Right hindlimb (tissue), 1 donor: ENCODE results near the gene KRT2.

Source experiments
- DNase-seq: peaks from one replicate; pipeline ENCODE4 v3.0.0-alpha.2; 2018

The KRT2 gene

DNA sequence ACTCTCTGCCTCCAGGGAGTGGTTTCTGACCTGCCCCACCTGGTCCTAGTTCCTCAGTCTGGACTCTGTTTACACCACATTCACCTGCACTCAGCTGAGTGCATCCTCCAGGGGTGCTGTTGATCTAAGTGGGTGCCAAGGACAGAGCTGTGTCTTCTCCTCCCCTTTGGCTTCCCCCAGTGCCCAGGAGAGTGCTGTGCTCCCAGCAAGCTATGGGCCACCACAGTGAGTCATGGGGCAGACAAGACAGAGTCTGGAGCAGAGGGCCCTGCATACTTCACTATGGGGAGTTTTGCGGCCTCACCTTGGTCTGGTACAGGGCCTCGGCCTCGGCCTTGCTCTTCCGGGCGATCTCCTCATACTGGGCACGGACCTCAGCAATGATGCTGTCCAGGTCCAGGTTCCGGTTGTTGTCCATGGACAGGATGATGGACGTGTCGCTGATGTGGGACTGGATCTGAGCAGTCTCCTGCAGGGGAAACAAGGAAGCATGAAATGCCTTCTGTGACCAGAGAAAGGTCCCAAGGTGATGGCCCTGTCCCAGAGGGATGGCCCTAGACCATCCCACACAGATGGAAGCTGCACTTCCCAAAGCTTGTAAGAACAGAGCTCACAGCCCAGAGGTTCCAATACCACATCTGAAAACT is 38.5 kb downstream of the KRT2 start:
- no peak for DNase-seq

DNA sequence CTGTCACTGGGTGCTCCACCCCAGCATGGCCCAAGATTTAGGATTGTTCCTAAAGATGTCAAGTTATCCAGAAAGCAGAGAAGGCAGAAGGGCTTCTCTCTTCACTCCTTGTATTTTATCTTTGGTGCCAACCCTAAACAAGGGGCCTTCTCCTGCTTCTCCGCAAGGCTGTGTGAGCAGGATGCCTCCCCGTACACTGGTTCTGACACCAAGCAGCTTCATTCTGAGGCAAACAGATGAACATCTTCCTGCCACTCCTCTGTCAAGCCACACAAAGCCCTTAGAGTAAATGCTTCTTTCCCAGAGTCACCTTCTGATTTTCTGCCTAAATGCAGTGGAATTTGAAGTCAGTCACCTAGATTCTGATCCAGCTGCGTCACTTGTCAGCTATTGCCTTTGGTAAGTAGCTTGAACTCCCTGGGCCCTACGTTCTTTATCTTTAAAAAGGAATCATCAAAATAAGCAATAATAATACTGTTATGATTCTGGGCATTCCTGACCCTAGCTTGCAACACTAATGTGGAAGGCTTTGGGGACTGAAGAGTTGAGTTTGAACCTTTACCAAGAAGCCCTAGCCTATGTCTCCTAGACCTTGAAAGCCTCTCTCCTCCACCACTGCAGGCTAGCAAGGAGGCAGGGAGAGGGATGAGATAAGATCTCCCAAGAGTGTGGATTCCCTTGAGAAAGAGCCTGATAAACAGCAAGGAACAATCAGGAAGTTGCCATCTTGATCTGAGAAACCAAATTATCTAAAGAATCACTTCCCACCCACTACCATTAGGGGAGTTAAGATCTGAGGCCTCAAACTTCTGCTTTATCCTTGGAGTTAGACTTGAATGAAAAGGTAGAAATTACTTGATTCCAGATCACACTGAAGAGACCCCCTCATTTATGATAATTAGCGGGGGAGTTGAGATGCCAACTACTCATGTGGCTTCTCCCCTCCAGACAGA is 39.3 kb downstream of the KRT2 start:
- no peak for DNase-seq

DNA sequence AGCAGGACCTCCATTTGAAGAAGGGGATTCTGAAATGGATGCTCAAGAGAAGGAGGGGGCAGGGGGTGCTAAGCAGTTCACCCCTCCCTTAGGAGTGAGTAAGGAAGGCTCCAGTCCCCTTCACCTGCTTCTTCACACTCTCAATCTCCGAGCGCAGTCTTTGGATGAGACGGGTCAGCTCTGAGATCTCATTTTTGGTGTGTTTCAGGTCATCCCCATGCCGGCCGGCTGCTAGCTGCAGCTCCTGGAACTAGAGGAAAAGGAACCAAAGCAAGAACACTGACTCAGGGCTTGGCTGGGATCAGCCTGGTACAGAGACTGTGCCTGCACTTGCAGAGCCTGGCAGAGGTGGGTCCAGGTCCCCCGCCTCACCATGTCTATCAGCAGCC is 40.9 kb downstream of the KRT2 start:
- no peak for DNase-seq

DNA sequence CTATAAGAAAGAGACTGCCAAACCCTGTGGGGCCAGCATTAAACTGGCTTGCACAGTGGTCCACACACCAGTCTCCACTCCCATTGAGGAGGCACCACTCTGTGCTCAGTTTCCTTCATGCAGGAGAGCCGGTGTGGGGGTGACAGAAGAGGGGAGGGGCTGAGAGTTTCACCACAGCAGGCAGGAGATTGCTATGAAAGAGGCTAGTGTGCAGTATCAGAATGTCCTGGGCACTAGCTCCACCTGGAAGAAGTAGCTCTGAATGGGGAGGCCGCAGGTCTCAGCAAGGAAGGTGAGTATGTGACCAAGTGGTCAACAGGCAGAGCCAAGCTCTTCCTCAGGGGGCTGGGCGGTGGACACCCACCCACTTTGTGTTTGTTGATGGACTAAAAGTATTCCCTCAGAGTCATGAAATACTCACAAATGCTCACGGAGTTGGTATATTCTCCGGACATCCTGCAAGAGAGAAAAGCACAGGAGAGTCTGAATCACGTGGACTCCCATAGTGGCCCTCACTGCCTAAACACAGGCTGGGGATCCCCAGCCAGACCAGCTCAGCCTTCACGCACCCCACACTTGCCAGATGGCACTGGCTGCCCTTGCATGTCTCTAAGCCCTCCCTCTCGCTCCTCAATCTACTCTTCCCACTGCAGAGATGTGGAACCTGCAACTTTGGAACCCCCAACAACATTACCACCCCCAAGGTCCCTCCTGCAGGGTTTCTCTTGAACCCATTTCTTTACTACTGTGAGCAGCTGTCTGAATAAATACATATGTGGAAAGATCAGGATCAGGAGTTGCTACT is 43.0 kb downstream of the KRT2 start:
- no peak for DNase-seq

DNA sequence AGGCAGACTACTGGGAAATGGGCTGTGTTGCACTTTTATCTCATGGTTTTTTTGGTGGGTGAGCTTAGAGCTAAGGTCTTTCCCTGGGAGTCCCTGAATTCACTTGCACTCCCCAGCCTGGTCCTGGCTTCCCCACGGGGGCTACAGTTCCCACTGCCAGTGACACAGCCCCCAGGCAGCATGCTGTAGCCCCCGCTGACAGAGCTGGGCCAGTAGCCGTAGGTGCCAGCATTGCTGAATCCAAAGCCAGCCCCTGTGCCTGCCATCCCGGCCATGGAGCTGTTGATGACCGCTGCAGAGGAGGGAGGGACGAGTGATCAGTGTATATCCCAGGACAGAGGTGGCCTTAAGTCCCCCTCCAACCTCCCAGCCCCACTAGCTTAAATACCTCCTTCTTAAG is 43.9 kb downstream of the KRT2 start:
- DNase-seq: no peak

DNA sequence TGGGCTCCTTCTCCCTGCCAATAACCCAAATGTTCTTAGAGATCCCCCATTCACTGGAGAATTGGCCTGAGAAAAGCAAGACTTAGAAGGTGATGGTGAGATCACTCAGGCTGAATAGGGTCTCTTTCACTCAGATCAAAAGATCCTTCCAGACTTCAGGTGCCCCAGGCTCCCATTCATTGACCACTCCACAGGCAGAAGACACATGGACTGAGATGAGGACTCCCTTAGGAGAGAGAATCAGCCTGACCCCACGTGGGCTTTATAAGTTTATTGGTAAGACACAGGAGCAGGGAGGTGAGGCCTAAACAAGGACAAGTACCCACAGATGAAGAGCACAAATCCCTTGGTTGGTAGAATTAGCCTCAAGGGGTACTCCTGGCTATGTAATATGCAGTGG is 44.7 kb downstream of the KRT2 start:
- no peak for DNase-seq

DNA sequence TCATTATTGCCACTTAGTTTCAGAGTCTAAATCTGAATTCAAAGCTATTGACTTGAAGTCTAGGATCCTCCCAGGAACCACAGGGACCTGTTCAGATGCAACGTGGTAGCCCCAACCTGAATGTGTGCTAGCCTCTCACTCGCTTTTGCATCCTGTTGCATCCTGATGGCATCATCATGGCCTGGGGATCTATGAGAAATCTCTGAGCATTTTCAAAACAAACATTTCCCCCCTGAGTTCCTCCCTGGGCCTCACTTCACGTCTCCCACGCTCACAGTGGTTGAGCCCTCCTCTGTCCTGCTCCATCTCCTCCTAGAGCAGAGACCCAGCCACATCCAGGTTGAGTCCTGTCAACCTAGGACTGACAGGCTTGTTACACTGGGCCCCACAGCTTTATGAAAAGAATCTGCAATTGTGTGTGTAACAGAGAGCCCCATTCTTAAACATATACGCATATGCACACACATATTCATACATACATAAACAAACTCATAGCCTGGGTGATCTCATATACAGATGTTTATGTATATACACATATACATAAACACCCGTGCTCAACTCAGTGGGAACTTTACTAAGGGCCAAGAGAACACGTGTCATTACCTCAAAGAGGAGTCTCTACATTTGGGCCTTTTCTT is 45.3 kb downstream of the KRT2 start:
- DNase-seq: no peak

DNA sequence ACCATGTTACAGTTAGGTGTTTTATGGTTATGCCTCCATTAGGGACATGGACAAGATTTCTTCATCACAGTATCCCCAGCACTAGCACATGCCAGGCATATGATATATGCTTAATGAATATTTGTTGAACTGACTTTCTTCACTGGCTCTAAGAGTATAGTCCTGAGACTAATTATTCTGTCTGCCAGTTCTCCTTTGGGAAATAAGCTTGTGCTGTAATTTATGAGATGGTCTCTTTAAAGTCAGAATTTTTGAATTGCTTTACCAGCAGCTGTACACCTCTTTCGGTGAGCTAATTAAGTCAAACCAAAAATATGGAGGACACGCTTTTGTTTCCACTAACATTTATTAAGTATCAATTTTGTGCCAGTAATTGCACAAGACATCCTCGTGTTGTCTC is 45.9 kb downstream of the KRT2 start:
- DNase-seq: no peak

DNA sequence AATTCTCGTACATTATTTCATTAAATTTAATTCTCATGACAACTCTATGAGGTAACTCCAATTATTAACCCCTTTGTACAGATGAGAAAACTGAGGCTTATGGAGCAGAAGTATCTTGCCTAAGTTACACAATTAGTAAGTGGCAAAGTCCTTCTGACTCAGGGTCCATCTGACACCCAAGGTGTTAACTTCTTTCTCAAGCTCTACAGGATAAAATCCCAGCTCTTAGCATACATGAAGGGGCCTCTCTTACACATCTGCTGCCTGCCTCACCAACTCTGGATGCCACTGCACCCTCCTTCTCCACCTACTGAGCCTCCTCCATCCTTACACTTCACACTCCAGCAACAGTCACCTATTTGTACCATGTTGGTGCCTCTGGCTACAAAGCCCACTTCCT is 46.5 kb downstream of the KRT2 start:
- no peak for DNase-seq

DNA sequence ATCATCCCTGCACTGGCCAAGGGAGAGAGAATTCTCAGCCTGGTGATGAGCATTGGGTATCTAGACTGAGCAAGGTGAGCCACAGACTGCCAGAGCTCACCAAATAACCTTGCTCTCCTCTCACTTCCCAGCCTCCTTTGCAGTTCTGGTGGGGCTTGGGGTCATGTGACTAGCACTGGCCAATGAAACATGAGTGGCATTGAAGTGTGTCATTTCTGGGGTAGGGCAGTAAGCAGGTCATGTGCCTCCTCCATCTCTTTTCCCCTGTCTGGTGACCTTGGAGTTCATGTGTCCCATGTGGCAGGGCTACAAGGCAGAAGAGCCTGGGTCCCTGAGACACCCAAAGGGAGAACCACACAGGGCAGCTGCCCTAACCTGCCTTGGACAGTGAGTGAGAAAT is 47.2 kb downstream of the KRT2 start:
- DNase-seq: no peak

DNA sequence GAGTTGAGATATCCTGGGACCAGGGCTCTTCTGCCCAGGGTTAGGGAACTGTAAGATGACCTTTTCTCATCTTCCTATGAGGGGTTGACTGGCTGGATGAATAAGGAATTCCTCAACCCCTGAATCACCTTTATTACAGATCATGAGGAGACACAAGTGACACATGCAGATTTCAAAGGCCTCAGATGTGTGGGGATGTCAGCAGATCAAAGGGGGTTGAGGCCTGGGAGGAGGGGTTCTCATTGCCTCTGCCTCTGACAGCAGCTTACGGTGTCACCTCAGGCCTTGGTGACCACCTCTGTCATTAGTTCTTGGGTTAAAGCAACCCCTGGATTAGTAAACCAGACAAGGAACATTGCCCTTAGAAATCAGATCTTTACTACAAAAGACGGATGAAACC is 48.7 kb downstream of the KRT2 start:
- no peak for DNase-seq

DNA sequence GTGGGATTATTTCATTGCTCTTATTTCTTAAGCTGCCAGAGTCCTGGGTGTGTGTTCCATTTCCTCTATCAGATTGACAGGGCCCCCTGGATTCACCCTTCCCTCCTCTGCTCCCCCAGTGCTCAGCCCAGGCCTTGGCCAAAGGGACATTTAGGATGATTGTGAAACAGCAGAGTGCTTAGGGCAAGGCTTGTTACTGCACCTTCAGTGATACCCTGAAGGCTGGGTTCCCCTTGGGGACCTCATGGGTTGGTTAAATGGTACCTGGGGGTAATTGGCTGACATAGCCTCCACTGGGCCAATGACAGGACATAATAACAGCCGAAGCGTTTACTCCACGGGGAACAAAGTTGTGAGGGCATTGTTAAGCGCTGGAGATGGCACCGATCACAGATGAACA is 49.5 kb downstream of the KRT2 start:
- DNase-seq: no peak

DNA sequence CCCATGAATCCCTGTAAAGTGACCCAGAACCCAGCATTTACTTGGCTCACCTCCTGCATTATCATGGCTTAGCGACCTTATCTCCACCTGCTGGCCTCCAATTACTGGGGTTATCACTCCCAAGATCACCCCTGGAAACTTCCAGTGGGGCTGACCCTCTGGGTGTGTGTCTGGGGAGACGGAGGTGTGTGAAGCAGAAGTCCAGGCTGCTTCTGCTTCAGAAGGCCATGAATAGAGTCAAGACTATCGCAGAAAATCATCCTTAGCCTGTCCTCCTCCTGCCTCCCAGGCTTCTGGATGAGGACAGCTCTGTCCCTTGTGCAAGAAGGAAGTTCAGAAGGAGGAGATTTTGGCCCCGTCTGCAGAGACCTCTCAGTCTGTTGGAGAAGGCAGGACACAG is 50.3 kb downstream of the KRT2 start:
- DNase-seq: no peak

DNA sequence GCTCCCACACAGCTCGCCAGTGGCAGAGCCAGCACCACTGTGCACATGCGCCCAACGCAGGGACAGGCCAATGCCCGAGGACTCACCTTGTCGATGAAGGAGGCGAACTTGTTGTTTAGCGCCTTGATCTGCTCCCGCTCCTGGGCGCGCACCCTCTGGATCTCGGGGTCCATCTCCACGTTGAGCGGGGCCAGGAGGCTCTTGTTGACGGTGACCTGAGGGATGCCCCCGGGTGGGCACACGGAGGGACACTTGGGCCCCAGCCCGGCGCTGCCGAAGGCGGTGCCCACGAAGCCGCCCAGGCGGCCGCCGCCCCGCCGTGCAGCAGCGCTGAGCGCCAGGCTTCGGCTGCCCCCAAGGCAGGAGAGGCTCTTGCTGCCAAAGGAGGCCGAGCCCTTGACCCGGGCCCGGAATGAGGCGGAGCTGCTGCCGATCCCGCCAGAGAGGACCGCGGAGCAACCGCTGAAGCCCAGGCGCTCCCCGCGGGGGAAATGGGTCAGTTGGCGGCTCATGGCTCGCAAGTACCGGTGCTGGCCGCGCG is 51.0 kb downstream of the KRT2 start, which contains the start of gene KRT72:
Gene KRT72, minus strand, starts transcription at position 523 of the 541 bp plus-strand sequence. Its CDS starts 11 bp downstream, at position 512.
- DNase-seq: no peak

DNA sequence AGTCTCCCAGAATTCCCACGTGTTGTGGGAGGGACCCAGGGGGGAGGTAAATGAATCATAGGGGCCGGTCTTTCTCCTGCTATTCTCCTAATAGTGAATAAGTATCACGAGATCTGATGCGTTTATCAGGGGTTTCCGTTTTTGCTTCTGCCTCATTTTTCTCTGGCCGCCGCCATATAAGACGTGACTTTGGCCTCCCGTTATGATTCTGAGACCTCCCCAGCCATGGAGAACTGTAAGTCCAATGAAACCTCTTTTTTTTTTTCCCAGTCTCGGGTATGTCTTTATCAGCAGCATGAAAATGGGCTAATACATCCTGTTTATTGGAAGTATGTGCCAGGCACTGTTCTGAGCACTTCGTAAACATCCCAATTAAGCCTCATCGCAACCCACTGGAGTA is 51.5 kb downstream of the KRT2 start:
- DNase-seq: no peak

DNA sequence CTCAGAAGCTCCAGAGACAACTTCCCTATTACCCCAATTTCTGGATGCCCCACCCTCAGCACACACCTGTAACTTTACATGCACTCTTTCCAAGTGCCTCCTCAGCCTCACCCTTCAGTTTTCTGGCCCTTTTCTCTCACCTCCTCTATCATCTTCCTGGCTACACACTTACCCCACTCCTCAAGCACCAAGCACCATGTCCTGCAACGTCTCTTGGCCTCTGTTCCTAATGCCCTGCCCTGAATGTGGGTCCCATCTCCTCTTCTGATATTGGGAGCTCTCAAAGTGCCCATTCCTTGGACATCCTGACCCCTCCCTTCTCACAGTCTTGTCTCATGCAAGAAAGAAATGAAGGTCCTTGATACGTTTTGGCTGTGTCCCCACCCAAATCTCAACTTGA is 51.9 kb downstream of the KRT2 start:
- DNase-seq: no peak

DNA sequence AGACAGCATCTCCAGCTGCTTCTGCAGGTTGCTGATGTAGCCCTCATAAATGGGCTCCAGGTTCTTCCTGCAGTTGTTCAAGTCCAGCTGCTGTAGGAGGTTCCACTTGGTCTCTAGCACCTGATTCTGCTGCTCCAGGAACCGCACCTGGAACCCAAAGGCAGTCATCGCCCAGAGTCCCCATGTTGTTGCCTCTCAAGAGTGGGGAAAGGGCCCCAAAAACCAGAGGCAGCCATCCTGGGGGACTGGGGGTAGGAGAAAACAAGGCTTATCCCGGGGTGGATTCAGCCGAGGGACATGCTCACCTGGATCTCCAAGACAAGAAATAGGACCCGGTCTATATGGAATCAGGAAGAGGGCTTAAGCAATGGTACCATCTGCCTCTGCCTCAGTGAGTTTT is 53.0 kb downstream of the KRT2 start:
- no peak for DNase-seq
